Inferior parietal cortex (tissue), 1 donor: Measurements from ENCODE around the gene HOXA9.

ENCODE experiments used
- DNase-seq: peaks from one replicate; pipeline ENCODE4 v3.0.0-alpha.2; 2016; ENCODE audit errors: extremely low spot score

HOXA9 gene

DNA sequence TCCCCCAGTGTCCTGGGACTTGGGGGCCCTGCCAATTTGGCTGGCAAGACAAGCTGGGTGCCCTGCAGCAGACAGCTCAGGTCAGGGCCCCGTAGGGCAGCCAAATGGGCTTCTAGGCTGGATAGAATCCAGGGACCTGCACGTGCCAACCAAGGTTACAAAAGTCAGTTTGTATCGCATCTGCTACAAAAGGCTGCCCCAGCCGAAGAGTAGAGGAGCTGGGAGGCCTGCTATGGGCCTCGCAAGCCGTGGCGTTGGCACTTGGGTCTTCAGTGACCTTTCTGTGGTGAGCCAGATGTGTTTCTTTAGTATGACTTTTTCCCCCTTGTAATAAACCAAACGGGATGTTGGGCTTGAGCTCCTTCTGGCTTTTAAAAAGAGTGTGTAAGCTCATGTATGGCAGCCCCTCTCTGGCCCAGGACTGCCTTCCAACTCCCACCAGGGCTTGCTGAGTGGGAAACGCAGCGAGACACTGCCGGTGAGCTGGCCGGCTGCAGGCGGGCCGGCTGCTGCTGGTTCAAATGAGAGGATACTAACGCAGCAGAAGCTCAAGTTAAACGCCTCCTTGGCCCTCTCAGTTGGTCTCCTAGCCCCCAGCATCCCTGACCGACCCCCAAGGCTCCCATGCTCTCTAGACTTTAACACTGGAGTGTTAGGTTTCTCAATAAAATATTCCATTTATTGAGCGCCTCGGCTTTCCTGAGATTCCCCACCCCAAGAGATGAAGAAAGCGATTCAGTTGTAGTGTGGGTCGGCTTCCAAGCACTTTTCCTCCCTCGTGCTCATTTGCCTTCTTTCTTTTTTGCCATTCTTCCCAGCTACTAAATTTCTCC is 11.8 kb upstream of the HOXA9 start:
- DNase-seq: no peak

DNA sequence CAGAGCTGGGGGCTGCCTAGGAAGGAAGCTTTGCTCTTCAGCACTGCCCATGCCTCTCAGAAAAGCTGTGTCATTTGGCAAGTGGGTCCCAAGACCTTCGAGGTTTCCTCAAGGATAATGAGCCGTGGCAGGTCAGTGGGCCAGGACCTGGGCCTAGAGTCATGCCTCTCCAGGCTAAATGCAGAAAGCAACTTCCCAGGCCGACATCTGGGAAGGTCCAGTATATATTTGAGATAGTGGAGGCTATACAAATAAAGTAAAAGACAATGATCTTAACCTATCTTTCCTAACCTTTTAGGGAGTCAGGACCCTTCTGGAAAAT is 11.1 kb upstream of the HOXA9 start:
- DNase-seq: no peak

DNA sequence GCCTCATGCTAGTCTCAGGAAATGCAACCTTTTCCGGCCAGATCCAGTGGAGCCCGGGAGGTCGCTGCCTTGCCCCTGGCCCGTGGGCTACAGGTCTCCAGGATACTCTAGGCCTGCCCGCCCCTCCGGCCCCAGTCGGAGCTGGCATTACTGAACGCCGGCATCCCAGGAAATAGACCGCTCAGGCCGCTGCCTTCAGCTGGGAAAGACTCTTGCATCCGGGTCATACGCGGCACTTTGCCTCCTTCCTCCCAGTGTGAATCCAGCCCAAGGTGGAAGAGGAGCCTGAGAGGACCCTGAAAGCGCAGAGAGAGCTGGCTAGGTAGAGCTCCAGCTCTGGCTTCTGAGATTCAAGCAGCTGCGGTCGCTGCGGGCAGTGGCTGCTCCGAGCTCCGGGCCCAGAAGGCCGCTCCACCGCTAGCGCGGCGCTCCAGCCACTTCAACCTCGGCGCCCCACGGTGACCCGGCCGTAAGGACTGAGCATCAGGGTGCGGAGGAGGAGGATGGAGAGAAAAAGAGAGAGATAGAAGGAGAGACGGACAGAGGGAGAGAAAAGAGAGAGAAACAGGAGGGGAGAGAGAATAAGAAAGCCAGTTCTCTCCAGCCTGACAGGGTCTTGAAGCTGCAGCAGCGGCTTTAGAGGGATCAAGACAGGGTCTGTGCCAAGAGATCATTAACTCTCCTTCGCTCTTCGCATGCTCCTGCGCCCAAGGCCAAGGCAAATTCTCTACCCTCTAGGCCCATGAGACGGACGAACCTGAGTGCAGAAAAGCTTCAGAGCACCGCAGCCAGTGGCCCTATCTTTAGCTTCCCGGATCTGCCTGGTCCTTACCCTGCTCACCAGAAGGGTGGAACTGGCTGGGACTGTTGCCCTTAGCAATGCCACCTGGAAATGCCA is 10.5 kb upstream of the HOXA9 start:
- DNase-seq: no peak

DNA sequence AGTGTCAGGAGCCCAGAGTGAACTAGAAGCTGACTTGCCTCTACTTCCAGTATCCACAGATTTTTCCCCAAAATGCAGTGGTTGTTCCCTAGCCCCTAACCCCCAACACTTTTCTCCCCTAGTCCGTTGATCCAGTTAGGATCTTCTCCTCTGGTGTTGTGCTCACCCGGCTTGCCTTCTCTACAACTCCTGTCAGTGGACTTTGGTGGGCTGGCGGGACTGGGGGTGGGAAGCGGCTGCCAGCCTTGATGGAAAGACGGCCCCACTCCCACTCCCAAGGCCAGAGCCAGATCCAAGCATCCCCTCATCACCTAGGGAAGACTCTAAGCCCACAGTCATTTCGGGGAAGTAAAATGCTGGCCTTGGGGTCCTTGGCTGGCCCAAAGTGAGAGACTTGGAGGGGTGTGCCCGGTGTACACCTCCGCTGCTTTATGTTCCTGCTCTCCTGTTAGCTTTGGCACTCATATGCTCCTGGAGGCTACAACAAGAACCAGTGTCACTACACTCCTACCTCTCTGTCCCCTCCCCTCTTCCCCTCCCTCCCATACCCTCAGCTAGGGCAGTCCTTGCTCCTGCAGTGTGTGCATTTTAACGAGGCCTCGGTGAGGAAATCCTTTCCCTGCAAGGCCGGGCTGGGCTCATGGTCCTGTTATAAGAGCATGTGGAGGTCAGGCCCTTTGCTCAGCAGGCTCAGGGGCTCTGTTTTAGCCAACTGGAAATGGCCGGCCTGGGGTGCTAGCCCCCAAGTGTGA is 9.7 kb upstream of the HOXA9 start:
- DNase-seq: no peak

DNA sequence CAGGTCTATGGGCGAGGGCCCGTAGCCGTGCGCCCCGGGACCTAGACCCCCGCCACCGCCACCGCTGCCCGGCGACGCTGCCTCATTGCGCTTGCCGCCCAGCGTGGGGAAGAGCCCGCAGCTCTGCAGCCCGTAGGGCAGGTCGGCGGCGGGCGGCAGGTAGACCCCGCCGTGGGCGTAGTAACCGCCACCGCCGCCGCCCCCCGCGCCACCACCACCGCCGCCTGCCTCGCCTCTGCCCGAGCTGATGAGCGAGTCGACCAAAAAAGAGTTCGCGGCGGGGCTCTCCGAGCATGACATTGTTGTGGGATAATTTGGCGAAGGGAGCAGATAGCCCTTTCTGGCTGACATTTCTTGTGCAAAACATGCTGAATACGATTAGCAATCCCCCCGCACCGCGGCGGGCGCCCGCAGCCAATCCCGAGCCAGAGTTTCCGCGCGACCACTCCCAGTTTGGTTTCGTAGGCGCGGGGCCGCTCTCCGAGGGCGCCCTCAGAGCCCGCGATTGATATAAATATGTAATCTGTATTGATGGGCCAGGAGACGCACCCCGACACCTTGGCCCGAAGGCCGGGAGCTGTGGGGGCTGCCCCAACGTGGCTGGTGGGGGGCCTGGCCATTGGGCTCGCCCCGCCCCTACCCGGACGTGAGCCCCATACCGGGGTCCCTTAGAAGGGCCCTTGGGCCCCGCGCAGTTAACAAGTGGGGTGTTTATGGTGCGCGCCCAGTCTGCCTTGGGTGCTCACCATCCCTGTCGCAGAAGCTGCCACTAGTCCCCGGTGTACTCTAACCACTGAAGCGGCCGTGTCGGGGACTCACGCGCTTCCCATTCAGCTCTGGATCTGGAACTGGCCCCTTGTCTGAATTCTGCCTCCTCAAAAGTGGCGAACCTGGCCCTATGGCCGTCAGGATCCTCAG is 8.9 kb upstream of the HOXA9 start, which contains the start of gene HOXA10:
HOXA10 (minus strand) TSS at position 365 of the 918 bp plus-strand sequence; CDS start at position 351, 14 bp downstream.
- no peak for DNase-seq

DNA sequence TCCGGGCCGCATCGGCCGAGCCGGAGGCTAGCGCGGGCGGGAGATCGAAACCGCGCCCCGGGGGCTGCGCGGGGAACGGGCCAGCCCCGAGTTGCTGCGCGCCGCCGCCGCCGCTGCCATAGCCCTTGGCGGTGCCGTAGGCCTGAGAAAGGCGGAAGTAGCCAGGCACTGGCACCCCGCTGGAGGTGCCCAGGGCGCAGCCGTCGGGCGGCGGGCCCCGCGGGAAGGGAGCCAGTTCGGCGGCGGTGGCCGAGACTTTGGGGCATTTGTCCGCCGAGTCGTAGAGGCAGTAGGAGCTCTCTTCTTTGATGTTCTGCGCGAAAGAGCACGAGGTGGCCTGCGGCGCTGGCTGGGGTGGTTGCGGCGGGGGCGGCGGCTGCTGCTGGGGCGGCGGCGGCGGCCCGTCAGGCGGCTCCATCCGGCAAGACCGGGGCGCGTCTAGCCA is 8.2 kb upstream of the HOXA9 start:
- DNase-seq: no peak

DNA sequence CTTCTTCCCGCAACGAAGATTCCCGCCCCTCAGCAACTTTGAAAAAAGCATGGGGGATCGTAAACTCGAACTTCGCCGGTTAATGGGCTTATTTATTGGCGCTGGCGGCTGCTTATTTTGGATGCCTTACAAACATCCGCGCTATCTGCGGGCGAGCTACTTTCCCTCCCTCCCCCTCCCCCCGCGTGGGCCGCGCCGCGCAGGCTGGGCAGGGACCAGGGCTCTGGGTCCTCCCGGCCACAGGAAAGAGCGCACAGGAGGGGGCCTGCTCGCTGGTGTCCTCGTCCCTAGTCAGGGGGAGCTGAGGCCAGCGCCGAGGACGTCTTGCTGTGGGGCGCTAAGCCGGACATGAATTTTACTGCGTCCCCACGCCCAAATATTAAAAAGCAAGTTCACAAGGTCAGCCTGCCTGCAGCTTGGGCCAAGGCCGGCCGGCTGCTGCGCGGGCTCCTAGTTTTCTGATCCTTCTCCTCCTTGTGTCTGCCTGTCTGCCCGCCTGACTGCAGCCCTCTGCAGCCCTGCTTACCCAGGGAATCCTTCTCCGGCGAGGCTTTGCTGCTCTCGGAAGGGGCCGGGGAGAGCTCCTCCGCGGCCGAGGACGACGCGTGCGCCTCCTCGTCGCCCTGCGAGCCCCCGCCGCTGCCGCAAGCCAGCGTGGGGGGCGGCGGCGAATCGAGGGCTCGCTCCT is 7.6 kb upstream of the HOXA9 start:
- no peak for DNase-seq

DNA sequence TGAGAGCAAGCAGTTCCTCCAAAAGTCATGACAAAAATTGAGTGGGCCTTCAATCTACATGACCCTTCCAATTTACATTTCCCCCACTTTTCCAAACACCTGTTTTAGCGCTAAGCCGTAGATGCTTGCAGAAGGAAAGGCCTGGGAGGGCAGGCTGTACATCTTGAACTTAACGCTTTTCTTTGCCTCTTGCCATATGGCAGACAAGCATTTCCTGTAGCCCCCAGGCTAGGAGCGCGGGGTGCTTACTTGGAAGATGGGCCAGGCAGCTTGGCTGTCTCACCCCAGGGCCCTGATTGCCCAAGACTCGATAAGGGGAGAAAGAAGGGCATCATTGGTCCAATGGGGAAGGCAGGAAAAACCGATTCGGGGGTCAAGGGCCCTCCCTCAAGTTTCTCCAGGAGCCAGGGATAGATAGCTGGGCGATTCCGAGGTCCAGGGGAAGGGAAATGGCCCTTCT is 7.0 kb upstream of the HOXA9 start:
- DNase-seq: no peak

DNA sequence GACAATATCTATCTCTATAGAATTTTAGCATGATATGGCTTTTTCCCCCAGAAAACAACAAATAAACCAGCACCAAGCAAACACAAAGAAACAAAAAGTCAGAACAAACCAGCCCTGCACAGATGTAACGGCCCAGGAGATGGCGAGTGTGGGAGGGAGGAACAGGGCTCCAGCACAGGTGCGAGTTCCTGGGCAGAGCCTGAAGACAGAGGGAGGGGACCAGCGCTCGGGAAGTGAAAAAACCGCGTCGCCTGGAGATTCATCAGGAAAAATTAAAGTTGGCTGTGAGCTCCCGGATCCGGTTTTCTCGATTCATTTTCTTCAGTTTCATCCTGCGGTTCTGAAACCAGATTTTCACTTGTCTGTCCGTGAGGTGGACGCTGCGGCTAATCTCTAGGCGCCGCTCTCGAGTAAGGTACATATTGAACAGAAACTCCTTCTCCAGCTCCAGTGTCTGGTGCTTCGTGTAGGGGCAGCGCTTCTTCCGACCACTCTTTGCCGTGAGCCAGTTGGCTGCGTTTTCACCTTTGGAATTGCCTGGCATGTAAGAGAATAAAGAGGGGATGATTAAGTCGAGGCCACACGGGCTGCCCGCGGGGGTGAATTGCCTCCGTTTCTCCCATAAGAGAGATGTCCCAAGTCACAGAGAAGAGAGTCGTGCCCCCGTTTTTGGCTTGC is 6.4 kb upstream of the HOXA9 start:
- no peak for DNase-seq

DNA sequence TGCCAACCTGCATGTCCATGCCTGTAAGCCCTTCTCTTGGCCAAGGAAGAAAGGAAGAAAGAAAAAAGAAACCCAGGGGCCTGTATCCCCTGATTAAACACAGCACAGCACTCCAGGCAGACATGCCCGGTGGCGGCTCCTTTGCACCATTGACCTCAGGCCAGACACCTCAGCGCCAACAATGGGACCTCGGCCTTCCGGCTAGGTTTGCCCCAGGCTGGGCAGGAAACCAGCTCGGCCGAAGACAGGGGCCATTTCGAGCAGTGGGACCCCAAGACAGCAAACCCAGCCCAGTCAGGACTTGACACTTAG is 5.9 kb upstream of the HOXA9 start:
- no peak for DNase-seq

DNA sequence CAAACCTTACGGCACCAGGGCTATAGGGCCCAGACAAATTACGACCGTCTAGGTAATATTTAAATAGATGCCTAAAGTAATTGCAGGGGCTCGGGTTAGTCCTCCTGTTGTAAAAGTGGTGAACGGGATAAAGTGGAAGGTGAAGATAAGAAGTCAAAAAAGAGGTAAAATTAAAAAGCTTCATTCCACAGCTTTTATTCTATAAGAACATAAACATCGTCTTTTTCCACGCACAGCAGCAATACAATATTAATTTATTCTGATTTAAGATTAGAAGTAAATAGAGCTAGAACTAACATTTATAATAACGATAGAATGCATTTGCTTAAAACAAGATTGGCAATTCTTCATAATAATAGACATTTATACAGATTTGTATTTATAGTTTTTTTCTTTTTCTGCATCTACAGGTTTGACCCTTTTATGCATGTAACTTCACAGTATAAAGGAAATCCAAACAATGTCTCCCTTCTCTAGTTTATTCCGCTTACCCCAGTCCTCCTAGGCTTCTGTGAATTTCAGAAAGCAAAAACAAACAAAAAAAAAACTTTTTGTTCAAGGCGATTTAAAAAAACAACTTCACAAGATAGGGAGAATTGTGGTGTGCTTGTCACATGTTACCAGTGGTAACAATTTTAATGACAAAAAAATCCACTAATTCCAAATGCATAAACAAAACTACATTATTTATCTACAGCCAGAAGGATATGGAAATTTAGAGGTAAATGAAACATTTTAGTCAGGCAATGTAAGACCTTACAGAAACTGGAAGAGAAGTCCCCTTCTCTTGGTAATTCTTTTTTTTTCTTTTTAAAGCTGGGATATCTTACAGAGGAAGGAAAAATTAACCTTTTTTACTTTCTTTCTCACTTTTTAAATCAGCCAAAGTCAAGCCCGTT is 5.3 kb upstream of the HOXA9 start:
- no peak for DNase-seq

DNA sequence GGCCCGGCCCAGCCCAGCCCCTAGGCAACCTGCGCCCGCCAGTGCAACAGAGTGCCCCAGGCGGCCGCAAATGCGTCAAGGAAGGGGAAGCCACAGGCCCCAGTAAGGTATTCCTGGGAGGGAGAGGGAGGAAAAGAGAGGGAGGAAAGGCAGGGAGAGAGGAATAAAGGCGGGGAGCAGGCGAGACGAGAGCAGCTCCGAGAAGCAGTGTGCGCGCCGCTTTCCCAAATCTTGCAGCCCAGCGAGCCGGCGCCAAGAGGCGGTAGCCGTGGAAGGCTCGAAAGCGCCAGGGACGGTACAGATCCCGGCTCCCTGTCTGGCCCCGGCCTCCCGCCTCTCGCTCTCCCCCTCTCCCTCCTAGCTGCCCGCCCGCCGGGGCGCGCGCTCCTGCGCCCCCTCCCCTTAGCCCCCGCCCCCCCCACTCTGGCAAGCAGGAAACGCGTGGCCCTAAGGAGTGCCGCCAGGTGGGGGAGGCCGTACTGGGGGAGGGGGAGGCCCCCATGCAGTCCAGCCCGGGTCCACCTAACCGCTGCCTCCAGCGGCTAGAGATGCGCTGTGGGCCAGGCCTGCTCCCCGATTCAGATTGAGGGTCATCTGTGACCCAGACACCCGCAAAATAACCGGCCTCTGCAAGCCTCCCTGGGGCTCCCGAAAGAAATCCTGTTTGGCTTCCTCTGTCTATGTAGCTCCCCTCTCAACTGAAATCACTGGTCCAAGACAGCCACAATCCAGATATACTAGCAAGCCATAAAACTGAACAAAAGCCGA is 4.5 kb upstream of the HOXA9 start:
- no peak for DNase-seq

DNA sequence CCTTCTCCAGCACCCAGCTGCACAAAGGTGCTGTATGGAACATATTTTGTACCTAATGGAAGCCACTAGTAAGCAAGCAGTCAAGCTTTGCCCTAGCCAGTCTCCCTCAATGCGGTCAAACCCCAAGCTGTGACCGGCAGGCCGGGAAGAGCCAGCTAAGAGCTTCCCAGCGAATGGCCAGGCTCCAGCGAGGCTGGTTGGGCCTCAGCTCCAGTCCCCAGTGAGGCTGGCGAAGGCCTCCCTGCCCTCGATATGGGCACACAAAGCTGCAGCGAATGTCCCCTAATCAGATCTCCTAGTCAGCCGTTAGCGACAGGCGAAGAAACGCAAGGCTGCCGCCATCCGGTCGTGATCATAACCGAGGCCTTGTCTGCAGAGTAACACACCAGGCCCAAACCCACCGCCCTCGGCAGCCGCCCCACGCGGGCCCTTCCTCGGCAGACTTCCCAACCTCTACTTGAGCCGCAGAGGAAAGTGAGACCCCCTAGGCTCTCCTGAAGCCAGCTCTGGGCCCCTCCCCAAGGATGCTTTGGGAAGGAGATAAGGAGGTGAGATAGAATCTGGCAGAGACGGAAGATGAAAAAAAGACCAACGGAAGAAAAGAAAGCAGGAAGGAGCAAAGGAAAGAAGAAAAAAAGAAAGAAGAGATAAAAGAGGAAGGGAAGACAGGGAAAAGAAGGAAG is 3.1 kb upstream of the HOXA9 start:
- no peak for DNase-seq

DNA sequence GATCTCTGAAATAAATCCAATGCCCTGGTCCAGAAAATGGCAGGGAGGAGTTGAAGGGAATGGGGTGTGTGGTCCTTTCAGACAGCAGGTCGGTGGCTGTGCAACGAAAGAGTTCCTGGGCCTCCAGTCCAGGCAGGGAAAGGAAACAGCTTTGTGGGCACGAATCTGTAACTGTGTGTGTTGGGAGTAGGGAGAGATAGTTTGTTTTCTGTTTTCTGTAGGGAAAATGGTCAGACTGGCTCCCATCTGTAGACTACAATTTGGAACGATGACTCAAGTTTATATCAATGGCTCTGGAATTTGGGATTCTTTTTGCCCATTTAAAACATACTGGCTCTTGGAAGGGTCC is 2.6 kb upstream of the HOXA9 start:
- DNase-seq: no peak

DNA sequence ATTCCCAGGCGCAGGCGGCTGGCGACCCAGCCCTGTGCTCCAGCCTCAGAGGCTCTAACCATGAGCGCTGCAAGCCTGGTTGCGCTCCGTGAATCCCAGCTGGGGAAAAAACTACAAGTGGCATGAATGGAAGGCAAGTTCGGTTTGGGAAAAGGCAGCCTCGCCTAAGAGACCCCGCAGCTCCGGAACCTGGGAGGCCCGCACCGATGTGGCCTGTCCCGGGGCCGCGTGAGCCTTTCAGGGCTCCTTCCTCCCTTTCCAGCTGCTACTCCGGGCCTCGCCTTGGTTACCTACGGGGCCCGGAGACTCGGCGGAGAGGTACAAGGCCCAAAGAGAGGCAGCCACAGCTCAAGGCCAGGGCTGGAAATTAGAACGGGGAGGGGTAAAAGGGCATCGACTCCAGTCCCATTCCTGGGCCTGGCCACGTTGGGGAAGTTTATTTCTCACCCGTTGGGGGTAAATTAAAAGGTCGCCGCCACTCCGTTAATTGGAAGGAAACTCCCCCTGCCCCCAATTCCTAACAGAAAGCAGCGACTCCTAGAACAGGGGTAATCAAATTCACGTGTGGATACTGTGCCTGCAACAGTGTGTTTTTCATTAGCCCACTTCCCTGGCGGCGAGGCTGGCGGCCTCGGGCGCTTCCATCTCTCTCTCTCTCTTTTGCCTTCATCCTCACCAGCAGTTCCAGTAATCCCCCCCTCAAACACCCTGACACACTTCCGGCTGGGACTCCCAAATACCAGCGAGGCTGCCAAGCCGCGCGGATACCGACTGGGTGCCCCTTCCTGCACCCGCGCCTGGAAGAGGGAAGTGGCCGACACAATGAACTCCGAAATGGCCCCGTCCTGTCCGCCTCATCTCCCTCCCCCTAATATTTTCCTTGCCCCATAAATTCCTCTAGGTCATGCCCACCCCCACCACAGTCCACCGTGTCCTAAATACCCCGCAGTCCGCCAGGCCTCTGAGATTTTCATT is 1.5 kb upstream of the HOXA9 start:
- DNase-seq: no peak

DNA sequence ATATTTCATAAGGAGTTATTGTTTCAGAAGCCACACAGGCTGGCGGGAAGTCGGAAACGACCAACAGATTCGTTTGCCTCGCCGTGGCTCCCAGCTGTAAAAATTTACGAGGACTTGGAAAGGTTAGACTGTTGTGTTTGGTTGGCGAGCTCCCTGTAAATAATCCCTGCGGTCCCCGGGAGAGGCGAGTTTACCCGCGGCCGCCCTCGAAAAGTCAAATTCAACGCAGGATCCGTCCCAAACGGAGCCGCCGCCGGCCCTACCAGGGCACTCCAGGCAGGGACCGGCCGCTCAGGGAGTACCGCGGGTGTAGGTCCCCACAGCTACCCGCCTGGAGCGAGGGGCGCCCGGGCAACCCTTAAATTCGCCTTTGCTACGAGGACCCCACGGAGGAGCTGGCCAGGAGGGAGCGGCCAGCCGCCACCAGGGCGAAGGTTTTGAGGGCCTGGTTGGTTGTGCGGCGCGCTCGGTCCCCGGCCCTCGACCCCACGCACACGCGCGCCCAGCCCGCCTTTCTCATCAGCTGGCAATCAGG is 726 bp upstream of the HOXA9 start:
- DNase-seq: no peak
